HG02943 (cell line): ENCODE results near the gene IZUMO1.
A peak's percentile ranks its signal among the peaks of the same experiment; 100 is the strongest.
"Not testable (repeated sequence)": the region's sequence is repeated elsewhere in the genome, so short reads cannot be mapped to it uniquely, and the experiment has no call there.

ENCODE experiments used
- ATAC-seq: cut with Tn5 transposase; IDR thresholded peaks from one replicate; pipeline ENCODE4 v1.9.1; 2021; ENCODE audit warnings: mild to moderate bottlenecking, low read depth, moderate library complexity; ENCODE audit not compliant: unreplicated experiment

IZUMO1 gene

DNA sequence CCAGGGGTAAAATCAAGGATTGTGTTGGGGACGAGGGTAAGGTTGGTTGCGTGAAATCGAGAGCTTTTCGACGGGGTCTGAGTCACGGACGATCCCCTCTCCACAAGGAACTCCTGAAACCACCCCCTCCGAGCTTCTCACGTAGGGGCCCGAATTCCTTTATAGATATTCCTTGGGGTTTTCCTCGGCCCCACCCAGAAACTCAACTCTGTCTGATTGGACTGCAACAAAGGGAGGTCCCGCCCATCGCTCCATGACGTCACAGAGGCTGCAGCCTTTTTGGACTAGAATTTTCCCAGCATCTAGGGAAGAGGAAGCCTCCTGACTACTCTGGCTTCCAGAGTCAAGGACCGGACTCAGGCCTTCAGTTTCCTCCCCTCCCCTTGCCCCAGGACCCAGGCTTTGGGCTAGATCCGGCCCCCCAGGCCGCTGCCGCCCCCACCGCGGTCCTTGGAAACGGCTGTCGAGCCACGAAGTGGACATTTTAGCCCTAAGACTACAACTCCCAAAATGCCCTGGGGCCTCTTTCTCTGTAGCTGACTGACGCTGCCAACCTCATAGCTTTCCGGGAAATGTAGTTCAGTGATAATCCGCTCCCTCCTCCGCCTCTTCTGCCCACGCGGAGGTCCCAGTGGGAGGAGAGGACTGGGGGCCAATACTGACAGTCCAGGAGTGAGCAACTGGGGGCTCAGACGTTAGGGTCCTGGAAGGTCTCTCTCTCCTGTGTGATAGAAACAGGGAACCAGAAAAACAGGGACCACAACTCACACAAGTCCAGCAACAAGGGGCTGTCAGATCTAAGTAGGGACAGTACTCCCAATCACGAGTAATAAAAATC, at the start of gene IZUMO1:
TSS of gene IZUMO1 (minus strand) at position 172 of the 838 bp plus-strand sequence. CDS start 1,050 bp downstream, outside the sequence.
- ATAC-seq: no peak

DNA sequence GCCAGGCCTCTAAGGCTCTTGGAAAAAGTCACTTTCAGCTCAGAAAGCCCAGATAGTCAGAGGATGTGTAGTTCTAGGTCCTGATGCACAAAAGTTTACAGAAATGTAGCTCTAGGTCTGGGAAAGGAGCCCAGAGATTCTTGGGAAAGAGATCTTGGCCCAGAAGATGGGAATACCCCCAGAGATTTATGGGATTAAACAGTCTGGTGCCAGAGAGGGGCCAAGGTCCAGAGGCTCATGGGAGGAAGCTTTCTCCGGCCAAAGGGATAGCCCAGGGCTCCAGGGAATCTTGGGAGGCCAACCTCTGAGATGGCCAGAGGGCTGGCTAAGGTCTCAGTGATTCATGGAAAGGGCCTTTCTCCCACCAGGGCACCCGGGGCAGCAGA, 49.0 kb upstream of the IZUMO1 start:
- no peak for ATAC-seq

- ATAC-seq: peak; percentile 77
Observed at GRCh38 chr19:48795055-48795684, 48.5 kb upstream of the IZUMO1 start.

- no peak for ATAC-seq
Observed at GRCh38 chr19:48794291-48794690, 47.6 kb upstream of the IZUMO1 start.

DNA sequence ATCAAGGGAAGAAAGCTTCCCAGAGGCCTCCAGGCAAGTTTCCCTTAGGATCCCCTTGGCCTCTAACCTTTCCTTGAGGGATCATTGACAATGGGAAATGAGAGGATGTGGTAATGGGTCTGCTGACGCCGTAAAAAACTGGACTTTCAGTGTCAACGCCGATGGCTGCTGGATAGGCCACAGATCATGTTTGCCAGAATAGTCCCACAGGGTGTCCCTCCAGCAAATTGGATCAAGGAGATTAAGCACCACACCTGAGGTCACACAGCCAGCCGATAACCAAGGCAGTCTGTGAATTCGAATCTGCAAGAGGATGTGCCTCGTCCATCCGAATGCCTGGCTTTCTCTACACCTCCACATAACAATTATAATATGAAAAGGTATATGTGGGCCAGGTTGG, 46.6 kb upstream of the IZUMO1 start:
- ATAC-seq: no peak

- ATAC-seq: not testable (repeated sequence)
Observed at GRCh38 chr19:48787331-48787730, 40.6 kb upstream of the IZUMO1 start.

GRCh38 chr19:48786422-48786821, 39.7 kb upstream of the IZUMO1 start:
- not testable (repeated sequence) for ATAC-seq

GRCh38 chr19:48784527-48784926, 37.8 kb upstream of the IZUMO1 start:
- ATAC-seq: no peak

GRCh38 chr19:48780631-48781391, 34.1 kb upstream of the IZUMO1 start:
- ATAC-seq: no peak

DNA sequence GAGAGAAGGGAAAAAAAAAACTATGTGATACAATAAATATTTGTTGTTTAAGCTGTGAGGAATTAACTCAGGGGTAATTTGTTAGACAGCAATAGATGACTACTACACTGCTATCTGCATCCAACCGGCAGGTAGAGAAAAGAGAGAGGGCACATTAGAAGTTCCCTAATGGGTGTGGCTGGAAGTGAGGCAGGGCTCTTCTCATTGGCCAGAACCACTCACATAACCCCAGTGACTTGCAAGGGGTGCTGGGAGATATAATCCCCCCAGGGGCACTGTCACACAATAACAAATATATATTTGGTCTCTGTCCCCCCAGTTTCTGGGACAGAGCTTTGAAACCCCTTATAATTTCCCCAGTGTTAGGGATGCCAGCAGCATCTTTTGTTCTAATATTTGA, 32.9 kb upstream of the IZUMO1 start:
- ATAC-seq: no peak

DNA sequence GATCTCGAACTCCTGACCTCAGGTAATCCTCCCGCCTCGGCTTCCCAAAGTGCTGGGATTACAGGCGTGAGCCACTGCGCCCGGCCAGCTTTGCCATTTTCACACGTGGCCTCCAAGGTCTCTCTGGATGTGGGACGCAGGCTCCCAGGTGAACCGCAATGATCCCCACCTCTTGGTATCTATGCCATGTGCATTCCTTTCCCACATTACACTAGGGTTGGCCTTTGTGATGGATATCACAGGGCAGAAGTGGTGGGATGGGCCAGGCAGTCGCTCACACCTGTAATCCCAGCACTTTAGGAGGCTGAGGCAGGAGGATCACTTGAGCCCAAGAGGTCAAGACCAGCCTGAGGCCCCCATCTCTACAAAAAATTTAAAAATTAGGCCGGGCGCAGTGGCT, 31.0 kb upstream of the IZUMO1 start:
- ATAC-seq: no peak

- no peak for ATAC-seq
Observed at GRCh38 chr19:48777139-48777538, 30.4 kb upstream of the IZUMO1 start.

DNA sequence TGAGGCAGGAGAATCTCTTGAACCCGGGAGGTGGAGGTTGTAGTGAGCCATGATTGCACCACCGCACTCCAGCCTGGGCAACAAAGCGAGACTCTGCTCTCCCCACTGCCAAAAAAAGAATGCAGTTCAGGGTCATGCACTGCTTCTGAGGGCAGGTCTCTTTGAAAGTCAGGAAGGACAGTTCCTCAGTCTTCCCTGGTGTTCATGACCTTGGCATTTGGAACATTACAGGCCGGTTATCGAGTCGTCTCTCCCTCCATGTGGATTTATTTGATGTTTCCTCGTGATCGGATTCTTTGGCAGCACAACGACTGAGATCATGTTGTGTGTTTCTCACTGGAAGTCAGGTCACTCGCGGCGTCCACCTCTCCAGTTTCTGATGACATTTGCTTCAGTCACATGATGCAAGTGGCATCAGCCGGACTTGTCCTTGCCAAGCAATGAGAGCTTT, 25.8 kb upstream of the IZUMO1 start:
- no peak for ATAC-seq

- no peak for ATAC-seq
Observed at GRCh38 chr19:48770734-48771472, 24.2 kb upstream of the IZUMO1 start.

GRCh38 chr19:48770266-48770665, 23.6 kb upstream of the IZUMO1 start:
- no peak for ATAC-seq

GRCh38 chr19:48768994-48769713, 22.4 kb upstream of the IZUMO1 start:
- no peak for ATAC-seq

- not testable (repeated sequence) for ATAC-seq
Observed at GRCh38 chr19:48768171-48768753, 21.6 kb upstream of the IZUMO1 start.

- ATAC-seq: not testable (repeated sequence)
Observed at GRCh38 chr19:48765816-48766215, 19.1 kb upstream of the IZUMO1 start.

DNA sequence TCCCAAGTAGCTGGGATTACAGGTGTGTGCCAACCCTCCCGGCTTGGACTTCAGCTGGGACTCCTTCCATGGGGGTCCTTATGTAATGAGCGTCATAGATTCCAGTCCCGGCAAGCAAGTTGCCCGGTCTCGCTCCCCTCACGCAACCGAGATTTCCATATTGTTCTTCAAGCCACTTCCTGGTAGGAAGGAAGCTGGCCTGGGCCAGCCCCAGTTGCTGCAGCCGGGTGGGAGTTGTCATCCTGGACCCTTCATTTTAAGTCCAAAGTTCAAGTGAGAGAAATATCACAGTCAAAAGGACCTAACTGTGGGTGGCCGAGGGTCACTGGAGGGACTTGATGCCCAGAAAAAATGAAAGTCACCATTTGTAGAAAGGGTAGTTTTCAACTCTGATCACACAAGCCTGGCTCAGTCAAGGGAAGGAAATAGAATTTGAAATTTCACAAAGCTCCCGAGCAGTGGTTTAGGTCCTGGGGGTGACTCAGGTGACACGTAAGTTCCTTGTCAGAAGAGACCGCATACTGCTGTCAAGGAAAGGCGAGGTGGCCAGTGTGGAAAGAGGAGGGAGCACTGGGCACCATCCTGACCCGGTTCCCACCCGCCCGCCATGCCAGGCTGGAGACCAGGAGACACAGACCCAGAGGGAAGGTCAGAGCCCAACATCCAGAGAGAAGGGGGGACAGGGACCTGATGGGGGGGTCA, 13.9 kb upstream of the IZUMO1 start:
- no peak for ATAC-seq
